K562 (cell line): ENCODE results near the gene RNF26. TPM values are rescaled to one million over a fixed set of nuclear protein-coding genes. Genes with fewer than 3 reads are reported as not detected.

ENCODE experiments used
- ATF1 ChIP-seq, 2 experiments: fragments of 450-650 bp in 1 of 2; IDR thresholded peaks; 2 replicates each; pipeline ENCODE4 v1.6.1; 2016; ENCODE audit warnings: missing compliant biosample characterization in 1 of 2, missing genetic modification characterization in 1 of 2
- CBFA2T3 ChIP-seq: fragments of 450-650 bp; IDR thresholded peaks from 2 replicates; pipeline ENCODE4 v1.6.1; 2017
- CHD2 ChIP-seq: IDR thresholded peaks from 2 replicates; pipeline ENCODE4 v1.6.1; 2011; ENCODE audit warnings: low read depth, low read length
- ELF2 ChIP-seq: fragments of 250-450 bp; sonication (Bioruptor Pico); IDR thresholded peaks from 2 replicates; pipeline ENCODE4 v1.5.0; 2021; ENCODE audit warnings: mild to moderate bottlenecking
- HDAC2 ChIP-seq: fragments of 450-650 bp; IDR thresholded peaks from 2 replicates; pipeline ENCODE4 v1.6.1; 2016; ENCODE audit warnings: mild to moderate bottlenecking
- KAT7 ChIP-seq: sonication (generic); formaldehyde crosslinking; IDR thresholded peaks from 2 replicates; pipeline ENCODE4 v1.8.0; 2022; ENCODE audit warnings: missing genetic modification reagents, mild to moderate bottlenecking, borderline replicate concordance
- MCM2 ChIP-seq: fragments of 450-650 bp; IDR thresholded peaks from 2 replicates; pipeline ENCODE4 v1.6.1; 2017; ENCODE audit warnings: low read depth, mild to moderate bottlenecking
- MTA2 ChIP-seq: fragments of 450-650 bp; IDR thresholded peaks from 2 replicates; pipeline ENCODE4 v1.6.1; 2016; ENCODE audit warnings: low read depth
- MYC ChIP-seq, 2 experiments: fragments of 250-450 bp in 1 of 2; sonication (Bioruptor Pico) in 1 of 2; IDR thresholded peaks; 2 replicates each; pipeline versions ENCODE4 v1.5.1 to v1.6.1; 2012 to 2021; ENCODE audit warnings: low read depth in 2 of 2, borderline replicate concordance in 1 of 2, improper control_type of control experiment in 1 of 2, low read length in 1 of 2, mild to moderate bottlenecking in 1 of 2, moderate library complexity in 1 of 2
- PCBP2 ChIP-seq: fragments of 200-400 bp; formaldehyde crosslinking; IDR thresholded peaks from 2 replicates; pipeline ENCODE4 v1.6.1; 2018; ENCODE audit warnings: low read length, low read depth, mild to moderate bottlenecking, moderate library complexity; ENCODE audit not compliant: poor library complexity, severe bottlenecking
- PML ChIP-seq: IDR thresholded peaks from 2 replicates; pipeline ENCODE4 v1.6.1; 2012; ENCODE audit warnings: low read length, inconsistent platforms
- POLR2AphosphoS2 ChIP-seq: IDR thresholded peaks from 2 replicates; pipeline ENCODE4 v1.6.1; 2012; ENCODE audit warnings: low read length, improper control_type of control experiment
- POLR2AphosphoS5 ChIP-seq: IDR thresholded peaks from 2 replicates; pipeline ENCODE4 v1.6.1; 2011; ENCODE audit warnings: mild to moderate bottlenecking, low read depth, low read length, moderate library complexity; ENCODE audit not compliant: control insufficient read depth, insufficient read depth
- RBFOX2 ChIP-seq: fragments of 200-400 bp; formaldehyde crosslinking; IDR thresholded peaks from 2 replicates; pipeline ENCODE4 v1.6.1; 2017; ENCODE audit warnings: low read depth, mild to moderate bottlenecking, low read length, moderate library complexity
- SP2 ChIP-seq: IDR thresholded peaks from 2 replicates; pipeline ENCODE4 v1.6.1; 2011; ENCODE audit warnings: mild to moderate bottlenecking, low read depth, low read length, moderate library complexity; ENCODE audit not compliant: poor library complexity, severe bottlenecking; ENCODE audit errors: extremely low read depth
- TCF3 ChIP-seq: sonication (generic); formaldehyde crosslinking; IDR thresholded peaks from 2 replicates; pipeline ENCODE4 v1.4.0; 2020; ENCODE audit warnings: mild to moderate bottlenecking, missing genetic modification reagents
- ZBED1 ChIP-seq: IDR thresholded peaks from 2 replicates; pipeline ENCODE4 v1.6.1; 2014
- ZNF184 ChIP-seq: sonication (generic); formaldehyde crosslinking; IDR thresholded peaks from 2 replicates; pipeline ENCODE4 v1.5.0; 2020; ENCODE audit warnings: missing genetic modification reagents
- ZNF197 ChIP-seq: fragments of 200-800 bp; sonication (Bioruptor generic); IDR thresholded peaks from 2 replicates; pipeline ENCODE4 v1.6.1; 2016; ENCODE audit warnings: low read depth, missing genetic modification characterization, missing compliant biosample characterization
- ZNF212 ChIP-seq: fragments of 450-650 bp; formaldehyde crosslinking; IDR thresholded peaks from 2 replicates; pipeline ENCODE4 v1.4.0; 2020; ENCODE audit warnings: mild to moderate bottlenecking
- ZNF274 ChIP-seq: IDR thresholded peaks from 2 replicates; pipeline ENCODE4 v1.6.1; 2011; ENCODE audit warnings: low read depth, mild to moderate bottlenecking, low read length, moderate library complexity, borderline replicate concordance
- ZNF347 ChIP-seq: fragments of 450-650 bp; formaldehyde crosslinking; IDR thresholded peaks from 2 replicates; pipeline ENCODE4 v1.4.0; 2020; ENCODE audit warnings: low read depth, mild to moderate bottlenecking, moderate library complexity
- ZNF668 ChIP-seq: fragments of 250-450 bp; sonication (Bioruptor Pico); IDR thresholded peaks from 2 replicates; pipeline ENCODE4 v1.8.0; 2022; ENCODE audit warnings: mild to moderate bottlenecking, inconsistent platforms
- polyA plus RNA-seq, 8 experiments: library from polyadenylated mRNA; depleted of rRNA in 4 of 8; stranded (reverse) in 5 of 8; unstranded in 3 of 8; fragments of >200 nt; fragmentation: Nextera tagmentation in 2 of 8; fragmentation: Illumina TruSeq in 1 of 8; extraction: Ambion mirVana in 2 of 8; extraction: Trizol in 1 of 8; gene quantifications; 2 replicates each; pipeline versions ENCODE4 v1.2.1 to v1.2.3, GENCODE V29; 2011 to 2014; ENCODE audit warnings: inconsistent platforms in 1 of 8, missing spikeins in 1 of 8
- total RNA-seq, 7 experiments: library from RNA; depleted of rRNA in 6 of 7; stranded (reverse); fragments of >200 nt in 6 of 7; fragmentation: Illumina TruSeq in 2 of 7; extraction: Trizol in 2 of 7; gene quantifications; 2 replicates each; pipeline versions ENCODE4 v1.2.1 to v1.2.3, GENCODE V29; 2011 to 2021; ENCODE audit warnings: low replicate concordance in 1 of 7
- TF ChIP-seq, protein P1 (sequence below), 2 experiments: IDR thresholded peaks; 2 replicates each; pipeline ENCODE4 v1.6.1; 2012; ENCODE audit warnings: improper control_type of control experiment in 2 of 2, low read depth in 2 of 2, low read length in 2 of 2, borderline replicate concordance in 1 of 2
- TF ChIP-seq, protein P2 (sequence below): sonication (generic); IDR thresholded peaks from 2 replicates; pipeline ENCODE4 v1.6.1; 2016
- TF ChIP-seq, protein P3 (sequence below): sonication (generic); formaldehyde crosslinking; IDR thresholded peaks from 2 replicates; pipeline ENCODE4 v1.8.0; 2022; ENCODE audit warnings: missing genetic modification reagents, mild to moderate bottlenecking, moderate library complexity, borderline replicate concordance

RNF26 gene
- total and polyA plus RNA-seq, 9 of the 15 experiments (the other 6 are each of a cell fraction or from before 2014, with no cell fraction given): 5.3 to 53.6 (median 12.7) TPM

DNA sequence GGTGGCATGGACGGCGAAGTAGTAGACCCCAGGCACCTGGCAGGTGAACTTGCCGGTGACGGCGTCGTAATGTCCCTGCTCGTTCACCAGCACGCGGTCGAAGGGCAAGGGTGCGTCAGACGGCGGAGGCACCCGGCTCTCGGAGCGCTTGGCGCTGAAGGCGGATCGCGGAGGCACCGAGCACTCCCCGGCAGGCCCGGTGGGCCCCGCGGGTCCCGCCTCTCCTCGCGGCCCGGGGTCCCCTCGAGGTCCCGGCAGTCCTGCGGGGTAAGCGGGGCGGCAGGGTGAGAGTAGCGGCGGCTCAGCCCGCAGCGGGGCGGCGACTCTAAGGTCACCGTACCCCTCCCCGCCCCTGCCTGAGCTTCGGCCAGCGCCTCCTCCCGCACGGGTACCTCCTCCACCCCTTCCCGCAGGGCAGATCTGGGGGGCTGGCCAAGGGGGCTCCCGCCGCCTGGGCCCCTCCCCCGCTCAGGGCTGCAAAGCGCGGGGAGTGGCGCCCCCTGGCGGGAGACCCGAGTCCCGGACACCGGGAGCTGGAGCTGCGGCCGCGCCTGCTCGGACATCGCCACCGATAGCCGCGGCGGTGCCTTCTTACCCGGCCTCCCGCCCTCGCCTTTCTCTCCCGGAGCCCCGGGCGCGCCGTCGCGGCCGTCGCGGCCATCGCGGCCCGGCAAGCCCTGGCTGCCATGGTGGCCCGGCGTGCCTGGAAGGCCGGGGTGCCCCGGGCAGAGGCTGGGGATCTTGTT lies 5.4 kb downstream of the RNF26 start (continued):
- TF ChIP-seq, protein P1, sequence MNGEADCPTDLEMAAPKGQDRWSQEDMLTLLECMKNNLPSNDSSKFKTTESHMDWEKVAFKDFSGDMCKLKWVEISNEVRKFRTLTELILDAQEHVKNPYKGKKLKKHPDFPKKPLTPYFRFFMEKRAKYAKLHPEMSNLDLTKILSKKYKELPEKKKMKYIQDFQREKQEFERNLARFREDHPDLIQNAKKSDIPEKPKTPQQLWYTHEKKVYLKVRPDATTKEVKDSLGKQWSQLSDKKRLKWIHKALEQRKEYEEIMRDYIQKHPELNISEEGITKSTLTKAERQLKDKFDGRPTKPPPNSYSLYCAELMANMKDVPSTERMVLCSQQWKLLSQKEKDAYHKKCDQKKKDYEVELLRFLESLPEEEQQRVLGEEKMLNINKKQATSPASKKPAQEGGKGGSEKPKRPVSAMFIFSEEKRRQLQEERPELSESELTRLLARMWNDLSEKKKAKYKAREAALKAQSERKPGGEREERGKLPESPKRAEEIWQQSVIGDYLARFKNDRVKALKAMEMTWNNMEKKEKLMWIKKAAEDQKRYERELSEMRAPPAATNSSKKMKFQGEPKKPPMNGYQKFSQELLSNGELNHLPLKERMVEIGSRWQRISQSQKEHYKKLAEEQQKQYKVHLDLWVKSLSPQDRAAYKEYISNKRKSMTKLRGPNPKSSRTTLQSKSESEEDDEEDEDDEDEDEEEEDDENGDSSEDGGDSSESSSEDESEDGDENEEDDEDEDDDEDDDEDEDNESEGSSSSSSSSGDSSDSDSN (IDR thresholded peaks at IDR 0.05; ENCODE audit: borderline replicate concordance in 1 of 2, low read depth in 2 of 2, low read length in 2 of 2): peak; percentile 92 to 95; a peak in 3 of 4 replicates
- TF ChIP-seq RBFOX2 (peak; percentile 68), MTA2 (no peak), ZNF347 (CRISPR knock-in tag) (no peak), CBFA2T3 (no peak), ZBED1 (no peak; the same call in 1 of the 2 replicates), POLR2AphosphoS5 (no peak), PML (no peak), ZNF212 (no peak), ELF2 (CRISPR knock-in tag) (no peak), KAT7 (CRISPR knock-in tag) (no peak; the same call in 1 of the 2 replicates), ATF1 (CRISPR knock-in tag; IDR thresholded peaks at IDR 0.05) (no peak), ATF1 (tag; IDR thresholded peaks at IDR 0.05) (peak; percentile 50; the same call in 1 of the 2 replicates), HDAC2 (no peak), ZNF197 (CRISPR knock-in tag) (no peak), TCF3 (no peak), ZNF668 (CRISPR knock-in tag) (no peak), ZNF274 (no peak), SP2 (no peak), PCBP2 (no peak), ZNF184 (CRISPR knock-in tag) (no peak), CHD2 (peak; percentile 41; the same call in 1 of the 2 replicates), MYC (IDR thresholded peaks at IDR 0.05; ENCODE audit: low read depth, low read length) (peak; percentile 57), MYC (CRISPR knock-in tag; IDR thresholded peaks at IDR 0.05; ENCODE audit: borderline replicate concordance, low read depth) (no peak), POLR2AphosphoS2 (no peak), MCM2 (no peak)
- TF ChIP-seq, protein P2, sequence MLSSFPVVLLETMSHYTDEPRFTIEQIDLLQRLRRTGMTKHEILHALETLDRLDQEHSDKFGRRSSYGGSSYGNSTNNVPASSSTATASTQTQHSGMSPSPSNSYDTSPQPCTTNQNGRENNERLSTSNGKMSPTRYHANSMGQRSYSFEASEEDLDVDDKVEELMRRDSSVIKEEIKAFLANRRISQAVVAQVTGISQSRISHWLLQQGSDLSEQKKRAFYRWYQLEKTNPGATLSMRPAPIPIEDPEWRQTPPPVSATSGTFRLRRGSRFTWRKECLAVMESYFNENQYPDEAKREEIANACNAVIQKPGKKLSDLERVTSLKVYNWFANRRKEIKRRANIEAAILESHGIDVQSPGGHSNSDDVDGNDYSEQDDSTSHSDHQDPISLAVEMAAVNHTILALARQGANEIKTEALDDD: no peak
- TF ChIP-seq, protein P3, sequence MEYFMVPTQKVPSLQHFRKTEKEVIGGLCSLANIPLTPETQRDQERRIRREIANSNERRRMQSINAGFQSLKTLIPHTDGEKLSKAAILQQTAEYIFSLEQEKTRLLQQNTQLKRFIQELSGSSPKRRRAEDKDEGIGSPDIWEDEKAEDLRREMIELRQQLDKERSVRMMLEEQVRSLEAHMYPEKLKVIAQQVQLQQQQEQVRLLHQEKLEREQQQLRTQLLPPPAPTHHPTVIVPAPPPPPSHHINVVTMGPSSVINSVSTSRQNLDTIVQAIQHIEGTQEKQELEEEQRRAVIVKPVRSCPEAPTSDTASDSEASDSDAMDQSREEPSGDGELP (CRISPR knock-in tag): peak; percentile 41; the same call in 1 of the 2 replicates
